ENCODE results near the gene TLDC2.
"Not testable (repeated sequence)": the region's sequence is repeated elsewhere in the genome, so short reads cannot be mapped to it uniquely, and the experiment has no call there.

The TLDC2 gene

DNA sequence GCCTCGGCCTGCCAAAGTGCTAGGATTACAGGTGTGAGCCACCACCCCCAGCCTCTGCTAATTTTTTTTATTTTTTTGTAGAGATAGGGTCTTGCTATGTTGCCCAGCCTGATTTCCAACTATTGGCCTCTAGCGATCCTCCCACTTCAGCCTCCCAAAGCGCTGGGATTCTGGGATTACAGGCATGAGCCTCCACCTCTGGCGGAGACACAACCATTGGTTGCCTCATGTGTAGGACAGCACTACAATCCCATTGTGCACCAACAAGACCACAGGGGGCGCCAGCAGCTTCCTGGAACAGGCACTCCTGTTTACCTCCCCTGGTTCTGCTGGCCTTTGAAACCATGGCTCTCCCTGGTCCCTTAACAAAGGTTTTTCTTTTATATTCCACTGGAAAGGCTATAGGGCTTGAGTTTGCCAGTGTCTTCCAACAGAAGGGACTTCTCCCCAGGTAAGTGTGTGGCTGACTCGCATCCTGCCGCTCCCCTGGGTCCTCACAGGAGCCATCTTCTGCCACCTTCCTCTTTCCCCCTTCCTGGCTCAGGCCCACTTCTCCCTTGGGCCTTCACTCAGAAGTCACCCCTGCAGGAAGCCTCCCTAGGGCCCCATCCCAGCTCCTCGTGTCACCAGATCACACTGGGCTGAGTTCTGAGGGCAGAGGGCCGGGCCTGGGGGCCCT lies 39.2 kb upstream of the TLDC2 start:
- Histone ChIP-seq H3K4me1 (ENCODE audit: control insufficient read depth, insufficient read depth, low read length) (peaks cover 11% of the 10 kb centered on the region), H3K27me3 (ENCODE audit: control insufficient read depth, insufficient read depth, low read length, poor library complexity, severe bottlenecking) (no peaks in the 10 kb centered on the region), H3K4me3 (ENCODE audit: insufficient read depth, low read depth, low read length) (no peak overlapping the region), H3K9me3 (ENCODE audit: control insufficient read depth, low read length) (no peaks in the 10 kb centered on the region), H3K27ac (ENCODE audit: insufficient read depth, low read depth, low read length, poor library complexity, severe bottlenecking) (no peak overlapping the region), H3K36me3 (ENCODE audit: control insufficient read depth, insufficient read depth, low read length) (peaks cover 3% of the 10 kb centered on the region)
- WGBS, 2 experiments: 85 to 87% methylated on average over 9 of the region's 9 CpGs

DNA sequence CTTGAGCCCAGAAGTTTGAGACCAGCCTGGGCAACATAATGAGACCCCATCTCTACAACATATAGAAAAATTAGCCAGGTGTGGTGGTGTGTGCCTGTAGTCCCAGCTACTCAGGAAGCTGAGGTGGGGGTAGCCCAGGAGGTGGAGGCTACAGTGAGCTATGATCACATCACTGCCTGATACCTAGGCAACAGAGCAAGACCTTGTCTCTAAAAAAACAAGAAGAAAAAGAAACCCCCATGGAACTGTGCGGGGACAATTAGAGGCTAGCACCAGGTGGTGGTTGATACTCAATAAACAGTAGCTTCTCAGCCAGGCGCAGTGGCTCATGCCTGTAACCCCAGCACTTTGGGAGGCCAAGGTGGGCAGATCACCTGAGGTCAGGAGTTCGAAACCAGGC lies 37.6 kb upstream of the TLDC2 start:
- 89 to 94% methylated on average over 3 of the region's 3 CpGs for WGBS, 2 experiments
- H3K4me1 ChIP-seq (ENCODE audit: control insufficient read depth, insufficient read depth, low read length); H3K4me3 ChIP-seq (ENCODE audit: insufficient read depth, low read depth, low read length); H3K36me3 ChIP-seq (ENCODE audit: control insufficient read depth, insufficient read depth, low read length); H3K27me3 ChIP-seq (ENCODE audit: control insufficient read depth, insufficient read depth, low read length, poor library complexity, severe bottlenecking); H3K27ac ChIP-seq (ENCODE audit: insufficient read depth, low read depth, low read length, poor library complexity, severe bottlenecking); H3K9me3 ChIP-seq (ENCODE audit: control insufficient read depth, low read length): not testable (repeated sequence)

DNA sequence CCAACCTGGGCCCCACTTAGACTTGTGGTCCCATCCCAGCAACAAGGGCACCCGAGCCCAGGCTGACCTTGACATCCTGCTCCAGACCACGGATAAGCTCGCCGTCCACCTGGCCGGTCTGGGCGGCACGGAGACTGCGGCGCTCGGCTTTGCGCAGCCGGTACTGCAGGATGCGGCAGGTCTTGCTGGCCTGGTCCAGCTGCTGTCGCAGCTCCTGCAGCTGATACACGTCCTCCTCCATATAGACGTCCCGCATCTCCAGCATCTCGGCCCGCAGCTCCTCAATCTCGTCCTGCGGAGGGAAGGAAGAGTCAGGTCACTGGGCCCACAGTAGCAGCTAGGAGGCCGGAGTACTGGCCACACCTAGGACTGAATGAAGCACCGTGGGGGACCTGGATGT lies 36.8 kb upstream of the TLDC2 start:
- peaks cover 6% of the 10 kb centered on the region for H3K4me1 ChIP-seq (ENCODE audit: control insufficient read depth, insufficient read depth, low read length)
- H3K36me3 ChIP-seq (ENCODE audit: control insufficient read depth, insufficient read depth, low read length): peaks cover 3% of the 10 kb centered on the region
- H3K4me3 ChIP-seq (ENCODE audit: insufficient read depth, low read depth, low read length): no peak overlapping the region
- 94 to 95% methylated on average over 23 of the region's 23 CpGs for WGBS, 2 experiments
- no peaks in the 10 kb centered on the region for H3K27me3 ChIP-seq (ENCODE audit: control insufficient read depth, insufficient read depth, low read length, poor library complexity, severe bottlenecking)
- no peaks in the 10 kb centered on the region for H3K9me3 ChIP-seq (ENCODE audit: control insufficient read depth, low read length)
- peak overlapping the region; percentile 26 for H3K27ac ChIP-seq (ENCODE audit: insufficient read depth, low read depth, low read length, poor library complexity, severe bottlenecking)

DNA sequence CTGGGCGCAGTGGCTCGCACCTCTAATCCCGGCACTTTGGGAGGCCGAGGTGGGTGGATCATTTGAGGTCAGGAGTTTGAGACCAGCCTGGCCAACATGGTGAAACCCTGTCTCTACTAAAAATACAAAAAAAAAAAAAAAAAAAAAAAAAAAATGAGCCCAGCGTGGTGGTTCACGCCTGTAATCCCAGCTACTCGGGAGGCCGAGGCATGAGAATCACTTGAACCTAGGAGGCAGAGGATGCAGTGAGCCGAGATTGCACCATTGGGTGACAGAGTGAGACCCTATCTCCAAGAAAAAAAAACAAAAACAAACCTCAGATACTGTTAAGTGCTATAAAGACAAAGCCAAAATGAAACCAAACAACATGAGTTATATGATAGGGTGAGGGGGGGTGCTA lies 34.9 kb upstream of the TLDC2 start:
- H3K27ac ChIP-seq (ENCODE audit: insufficient read depth, low read depth, low read length, poor library complexity, severe bottlenecking): not testable (repeated sequence)
- WGBS, 2 experiments: 86 to 97% methylated on average over 9 of the region's 9 CpGs

DNA sequence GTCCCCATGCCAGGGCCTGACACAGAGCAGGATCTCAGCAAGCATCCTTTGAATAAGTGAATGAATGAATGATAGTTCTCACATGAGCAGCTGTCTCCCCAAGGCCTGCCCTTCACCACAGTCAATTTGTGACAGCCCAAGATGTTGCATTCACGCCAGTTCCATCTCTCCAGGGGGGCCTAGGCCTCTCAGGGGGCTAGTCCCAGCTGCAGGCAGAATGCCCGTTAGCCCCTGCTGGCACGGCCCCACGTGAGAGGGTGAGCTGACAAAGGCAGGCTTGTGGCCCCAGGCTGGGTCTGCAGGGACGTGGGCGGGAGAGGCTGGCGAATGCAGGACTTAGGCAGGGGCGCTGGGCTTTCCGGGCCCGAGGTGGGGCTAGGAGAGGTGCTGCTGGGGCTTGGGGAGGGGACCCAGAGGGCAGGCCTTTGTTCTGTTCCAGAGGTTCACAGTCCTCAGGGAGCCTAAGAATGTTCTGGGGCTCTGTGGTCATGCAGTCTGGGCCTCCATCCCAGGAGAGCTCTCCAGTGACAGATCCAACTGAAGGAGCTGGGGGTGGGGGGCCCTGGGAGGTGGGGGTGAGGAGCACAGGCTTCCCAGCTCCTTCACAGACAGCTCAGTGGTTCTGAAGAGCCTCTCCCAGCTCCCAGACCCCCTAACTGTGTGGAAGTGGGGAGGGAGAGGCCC lies 30.5 kb upstream of the TLDC2 start:
- H3K27me3 ChIP-seq (ENCODE audit: control insufficient read depth, insufficient read depth, low read length, poor library complexity, severe bottlenecking): no peaks in the 10 kb centered on the region
- H3K27ac ChIP-seq (ENCODE audit: insufficient read depth, low read depth, low read length, poor library complexity, severe bottlenecking): peak overlapping the region; percentile 27
- H3K9me3 ChIP-seq (ENCODE audit: control insufficient read depth, low read length): no peaks in the 10 kb centered on the region
- 61 to 64% methylated on average over 10 of the region's 10 CpGs for WGBS, 2 experiments
- no peaks in the 10 kb centered on the region for H3K36me3 ChIP-seq (ENCODE audit: control insufficient read depth, insufficient read depth, low read length)
- H3K4me1 ChIP-seq (ENCODE audit: control insufficient read depth, insufficient read depth, low read length): peaks cover 15% of the 10 kb centered on the region
- H3K4me3 ChIP-seq (ENCODE audit: insufficient read depth, low read depth, low read length): no peak overlapping the region

More for the DNA sequence above, 34.9 kb upstream of the TLDC2 start:
- not testable (repeated sequence) for H3K36me3 ChIP-seq (ENCODE audit: control insufficient read depth, insufficient read depth, low read length); H3K27me3 ChIP-seq (ENCODE audit: control insufficient read depth, insufficient read depth, low read length, poor library complexity, severe bottlenecking); H3K4me1 ChIP-seq (ENCODE audit: control insufficient read depth, insufficient read depth, low read length); H3K4me3 ChIP-seq (ENCODE audit: insufficient read depth, low read depth, low read length); H3K9me3 ChIP-seq (ENCODE audit: control insufficient read depth, low read length)

DNA sequence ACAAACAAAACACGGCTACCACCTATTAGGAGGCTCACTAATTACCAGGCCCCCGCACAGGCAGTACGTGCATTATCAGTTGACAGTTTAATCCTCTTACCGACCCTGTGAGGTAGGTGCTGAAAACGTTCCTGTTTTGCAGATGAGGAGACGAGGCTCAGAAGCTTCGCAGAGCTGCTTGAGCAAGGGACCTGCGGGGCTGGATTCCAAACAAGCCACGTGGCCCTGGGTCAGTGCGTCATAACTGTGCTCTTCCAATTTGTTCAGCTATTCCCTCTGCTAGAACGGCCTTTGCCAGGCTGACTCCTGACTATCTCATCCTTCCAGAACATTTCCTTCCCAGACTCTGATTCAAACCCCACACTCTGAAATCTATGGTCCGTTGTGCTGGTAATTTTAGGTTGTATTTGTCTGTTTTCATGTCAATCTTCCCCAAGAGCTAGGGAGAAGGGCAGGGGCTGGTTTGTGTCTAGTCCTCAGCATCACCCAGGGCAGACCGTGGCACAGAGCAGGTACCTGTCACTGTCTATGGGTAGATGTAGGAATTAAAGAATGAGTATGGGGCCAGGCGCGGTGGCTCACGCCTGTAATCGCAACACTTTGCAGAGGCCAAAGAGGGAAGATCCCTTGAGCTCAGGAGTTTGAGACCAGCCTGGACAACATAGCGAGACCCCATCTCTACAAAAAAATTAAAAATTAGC lies 28.8 kb upstream of the TLDC2 start:
- no peaks in the 10 kb centered on the region for H3K36me3 ChIP-seq (ENCODE audit: control insufficient read depth, insufficient read depth, low read length)
- peaks cover 15% of the 10 kb centered on the region for H3K4me1 ChIP-seq (ENCODE audit: control insufficient read depth, insufficient read depth, low read length)
- no peak overlapping the region for H3K27ac ChIP-seq (ENCODE audit: insufficient read depth, low read depth, low read length, poor library complexity, severe bottlenecking)
- peaks cover 3% of the 10 kb centered on the region for H3K9me3 ChIP-seq (ENCODE audit: control insufficient read depth, low read length)
- no peaks in the 10 kb centered on the region for H3K27me3 ChIP-seq (ENCODE audit: control insufficient read depth, insufficient read depth, low read length, poor library complexity, severe bottlenecking)
- 82 to 84% methylated on average over 18 of the region's 18 CpGs for WGBS, 2 experiments
- H3K4me3 ChIP-seq (ENCODE audit: insufficient read depth, low read depth, low read length): no peak overlapping the region

DNA sequence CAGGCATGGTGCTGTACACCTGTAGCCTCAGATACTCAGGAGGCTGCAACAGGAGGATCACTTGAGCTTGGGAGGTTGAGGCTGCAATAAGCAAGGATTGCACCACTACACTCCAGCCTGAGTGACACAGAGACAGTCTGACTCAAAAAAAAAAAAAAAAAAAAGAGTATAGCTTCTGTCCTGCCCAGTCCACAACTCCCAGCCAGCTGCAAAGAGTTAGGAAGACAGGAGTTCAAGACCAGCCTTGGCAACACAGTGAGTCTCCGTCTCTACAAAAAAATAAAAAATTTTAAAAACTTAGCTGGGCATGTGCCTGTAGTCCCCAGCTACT lies 28.3 kb upstream of the TLDC2 start:
- no peak overlapping the region for H3K4me3 ChIP-seq (ENCODE audit: insufficient read depth, low read depth, low read length)
- H3K9me3 ChIP-seq (ENCODE audit: control insufficient read depth, low read length): peaks cover 3% of the 10 kb centered on the region
- H3K27ac ChIP-seq (ENCODE audit: insufficient read depth, low read depth, low read length, poor library complexity, severe bottlenecking): no peak overlapping the region
- no peaks in the 10 kb centered on the region for H3K36me3 ChIP-seq (ENCODE audit: control insufficient read depth, insufficient read depth, low read length)
- no peaks in the 10 kb centered on the region for H3K27me3 ChIP-seq (ENCODE audit: control insufficient read depth, insufficient read depth, low read length, poor library complexity, severe bottlenecking)
- 94 to 96% methylated on average over 1 of the region's 1 CpG for WGBS, 2 experiments
- peaks cover 15% of the 10 kb centered on the region for H3K4me1 ChIP-seq (ENCODE audit: control insufficient read depth, insufficient read depth, low read length)

DNA sequence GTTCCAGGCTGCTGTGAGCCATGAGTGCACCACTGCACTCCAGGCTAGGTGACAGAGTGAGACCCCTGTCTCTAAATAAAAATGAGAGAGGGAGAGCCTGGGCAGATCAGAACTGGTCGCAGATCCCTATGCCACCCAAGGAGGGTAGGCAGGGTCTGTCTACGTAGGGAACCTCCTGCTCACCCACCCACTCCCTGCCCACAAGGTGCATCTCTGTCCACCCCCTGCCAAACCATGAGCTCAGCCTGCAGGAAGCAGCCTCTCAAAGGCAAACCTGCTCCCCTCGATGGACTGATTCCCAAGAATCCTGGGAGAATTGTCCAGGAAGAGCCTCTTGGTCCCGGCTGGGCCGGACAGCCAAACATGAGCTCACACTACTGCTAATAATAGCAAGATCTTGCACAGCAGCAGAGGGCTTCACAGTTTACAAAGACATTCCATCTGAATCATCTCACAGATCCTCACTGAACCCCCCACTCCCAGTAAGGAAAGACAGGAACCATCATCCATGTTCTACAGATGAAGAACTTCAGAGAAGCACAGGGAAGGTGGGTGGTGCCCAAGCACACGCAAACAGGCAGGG lies 27.8 kb upstream of the TLDC2 start:
- Histone ChIP-seq H3K4me3 (ENCODE audit: insufficient read depth, low read depth, low read length) (no peak overlapping the region), H3K4me1 (ENCODE audit: control insufficient read depth, insufficient read depth, low read length) (peaks cover 15% of the 10 kb centered on the region)
- 91 to 92% methylated on average over 6 of the region's 6 CpGs for WGBS, 2 experiments

DNA sequence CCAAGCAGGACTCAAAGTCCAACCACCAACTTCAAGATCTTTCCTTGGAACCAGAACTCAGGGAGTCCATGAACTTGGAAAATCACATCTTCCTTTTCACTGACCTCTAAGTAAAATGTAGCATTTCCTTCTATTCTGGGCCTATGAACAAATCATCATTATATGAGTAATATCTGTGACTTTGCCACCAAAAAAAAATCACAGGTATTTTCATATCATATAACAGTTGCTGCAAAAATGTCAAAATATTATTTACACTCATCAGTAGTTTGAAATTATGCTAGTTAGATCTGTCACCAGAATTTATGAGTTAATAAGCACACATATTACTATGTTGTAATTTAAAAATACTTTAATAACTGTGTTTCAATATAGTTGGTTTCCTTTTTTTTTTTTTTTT lies 27.3 kb upstream of the TLDC2 start:
- H3K4me1 ChIP-seq (ENCODE audit: control insufficient read depth, insufficient read depth, low read length): peaks cover 15% of the 10 kb centered on the region
- H3K27me3 ChIP-seq (ENCODE audit: control insufficient read depth, insufficient read depth, low read length, poor library complexity, severe bottlenecking): no peaks in the 10 kb centered on the region
- no peak overlapping the region for H3K4me3 ChIP-seq (ENCODE audit: insufficient read depth, low read depth, low read length)
- H3K27ac ChIP-seq (ENCODE audit: insufficient read depth, low read depth, low read length, poor library complexity, severe bottlenecking): no peak overlapping the region
- peaks cover 3% of the 10 kb centered on the region for H3K9me3 ChIP-seq (ENCODE audit: control insufficient read depth, low read length)
- peaks cover 2% of the 10 kb centered on the region for H3K36me3 ChIP-seq (ENCODE audit: control insufficient read depth, insufficient read depth, low read length)

More for the DNA sequence above, 27.8 kb upstream of the TLDC2 start:
- Histone ChIP-seq H3K9me3 (ENCODE audit: control insufficient read depth, low read length) (peaks cover 3% of the 10 kb centered on the region), H3K27ac (ENCODE audit: insufficient read depth, low read depth, low read length, poor library complexity, severe bottlenecking) (no peak overlapping the region), H3K27me3 (ENCODE audit: control insufficient read depth, insufficient read depth, low read length, poor library complexity, severe bottlenecking) (no peaks in the 10 kb centered on the region), H3K36me3 (ENCODE audit: control insufficient read depth, insufficient read depth, low read length) (no peaks in the 10 kb centered on the region)

DNA sequence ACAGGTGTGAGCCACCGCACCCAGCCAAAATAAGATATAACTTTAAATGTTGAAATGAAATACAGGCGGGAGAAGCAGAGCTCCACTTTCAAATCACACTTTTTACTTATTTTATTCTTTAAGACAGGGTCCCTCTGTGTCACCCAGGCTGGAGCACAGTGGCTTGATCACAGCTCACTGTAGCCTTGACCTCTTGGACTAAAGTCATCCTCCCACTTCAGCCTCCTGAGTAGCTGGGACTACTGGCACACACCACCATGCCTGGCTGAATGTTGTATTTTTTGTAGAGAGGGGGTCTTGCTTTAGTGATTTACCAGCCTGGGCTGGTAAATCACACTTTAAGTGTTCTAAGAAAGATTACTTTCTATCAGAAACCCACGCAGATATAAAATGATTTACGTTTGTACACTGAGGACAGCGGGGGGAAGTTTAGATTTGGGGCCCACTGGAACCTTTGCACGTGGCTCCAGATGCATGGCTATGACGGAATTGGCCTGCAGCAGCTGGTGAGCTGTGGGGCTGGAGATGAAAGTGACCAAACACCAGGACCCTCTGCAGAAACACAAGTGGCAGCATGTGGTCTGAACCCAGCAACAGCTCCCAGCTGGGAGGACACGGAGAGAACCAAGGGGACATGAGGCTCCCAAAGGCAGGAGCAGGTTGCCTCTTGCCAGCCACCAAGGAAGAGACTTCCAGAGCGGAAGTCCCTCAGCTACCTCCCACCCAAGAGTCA lies 26.4 kb upstream of the TLDC2 start:
- Histone ChIP-seq H3K9me3 (ENCODE audit: control insufficient read depth, low read length) (peaks cover 3% of the 10 kb centered on the region), H3K4me1 (ENCODE audit: control insufficient read depth, insufficient read depth, low read length) (peaks cover 15% of the 10 kb centered on the region), H3K27me3 (ENCODE audit: control insufficient read depth, insufficient read depth, low read length, poor library complexity, severe bottlenecking) (no peaks in the 10 kb centered on the region), H3K36me3 (ENCODE audit: control insufficient read depth, insufficient read depth, low read length) (peaks cover 6% of the 10 kb centered on the region), H3K4me3 (ENCODE audit: insufficient read depth, low read depth, low read length) (no peak overlapping the region), H3K27ac (ENCODE audit: insufficient read depth, low read depth, low read length, poor library complexity, severe bottlenecking) (no peak overlapping the region)
- 94 to 95% methylated on average over 9 of the region's 9 CpGs for WGBS, 2 experiments

All from ectodermal cell (in vitro differentiated cells).